Keratinocyte (primary cell): ENCODE data around the gene CXXC5.
A peak's percentile ranks its signal among the peaks of the same experiment; 100 is the strongest.

Source experiments
- EZH2 ChIP-seq: IDR thresholded peaks from one replicate; pipeline ENCODE4 v1.6.1; 2012; ENCODE audit warnings: inconsistent platforms, mild to moderate bottlenecking, low read length, moderate library complexity
- TF ChIP-seq, protein P1 (sequence below), 3 experiments: IDR thresholded peaks in 1 of 3; conservative IDR thresholded peaks in 1 of 3; optimal IDR thresholded peaks in 1 of 3; 2 replicates in 2 of 3; 3 replicates in 1 of 3; pipeline versions ENCODE3 to v1.5.1; 2011; ENCODE audit warnings: low read length in 3 of 3, mild to moderate bottlenecking in 3 of 3, moderate library complexity in 2 of 3, control low read depth in 1 of 3, inconsistent platforms in 1 of 3; ENCODE audit not compliant: insufficient read depth in 2 of 3; ENCODE audit errors: extremely low read depth in 1 of 3

- TF ChIP-seq, protein P1, sequence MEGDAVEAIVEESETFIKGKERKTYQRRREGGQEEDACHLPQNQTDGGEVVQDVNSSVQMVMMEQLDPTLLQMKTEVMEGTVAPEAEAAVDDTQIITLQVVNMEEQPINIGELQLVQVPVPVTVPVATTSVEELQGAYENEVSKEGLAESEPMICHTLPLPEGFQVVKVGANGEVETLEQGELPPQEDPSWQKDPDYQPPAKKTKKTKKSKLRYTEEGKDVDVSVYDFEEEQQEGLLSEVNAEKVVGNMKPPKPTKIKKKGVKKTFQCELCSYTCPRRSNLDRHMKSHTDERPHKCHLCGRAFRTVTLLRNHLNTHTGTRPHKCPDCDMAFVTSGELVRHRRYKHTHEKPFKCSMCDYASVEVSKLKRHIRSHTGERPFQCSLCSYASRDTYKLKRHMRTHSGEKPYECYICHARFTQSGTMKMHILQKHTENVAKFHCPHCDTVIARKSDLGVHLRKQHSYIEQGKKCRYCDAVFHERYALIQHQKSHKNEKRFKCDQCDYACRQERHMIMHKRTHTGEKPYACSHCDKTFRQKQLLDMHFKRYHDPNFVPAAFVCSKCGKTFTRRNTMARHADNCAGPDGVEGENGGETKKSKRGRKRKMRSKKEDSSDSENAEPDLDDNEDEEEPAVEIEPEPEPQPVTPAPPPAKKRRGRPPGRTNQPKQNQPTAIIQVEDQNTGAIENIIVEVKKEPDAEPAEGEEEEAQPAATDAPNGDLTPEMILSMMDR (optimal IDR thresholded peaks at IDR 0.05 in 1 of 3, IDR thresholded peaks at IDR 0.05 in 1 of 3, conservative IDR thresholded peaks at IDR 0.05 in 1 of 3; ENCODE audit: extremely low read depth in 1 of 3, insufficient read depth in 2 of 3, low read length in 3 of 3) = peak in 1 of 3 experiments; percentile 35
- TF ChIP-seq EZH2 = peak; percentile 96
These were observed 63.1 kb downstream of the CXXC5 start for GRCh38 chr5:139711067-139711905.
